Liver (tissue), 3 donors: ENCODE measurements around the gene BNC2.

Source experiments
- CTCF ChIP-seq: fragments of 150-350 bp; IDR thresholded peaks from 2 replicates; pipeline ENCODE4 v1.5.1; 2017; ENCODE audit warnings: improper control_type of control experiment, low read depth, low read length; ENCODE audit not compliant: missing input control
- EGR1 ChIP-seq, 2 donors: IDR thresholded peaks; 2 replicates each; pipeline ENCODE4 v1.6.1; 2016 to 2018; ENCODE audit warnings: antibody characterized with exemption in 2 of 2, low read depth in 2 of 2
- JUND ChIP-seq, 2 donors: IDR thresholded peaks; 2 replicates each; pipeline ENCODE4 v1.6.1; 2016; ENCODE audit warnings: antibody characterized with exemption in 2 of 2
- NR2F2 ChIP-seq: IDR thresholded peaks from 2 replicates; pipeline ENCODE4 v1.6.1; 2016; ENCODE audit warnings: antibody characterized with exemption
- RAD21 ChIP-seq, 2 donors: IDR thresholded peaks; 2 replicates each; pipeline ENCODE4 v1.6.1; 2016; ENCODE audit warnings: antibody characterized with exemption in 2 of 2, mild to moderate bottlenecking in 2 of 2
- RXRA ChIP-seq, 2 donors: IDR thresholded peaks; 2 replicates each; pipeline ENCODE4 v1.6.1; 2017 to 2018; ENCODE audit warnings: antibody characterized with exemption in 2 of 2, mild to moderate bottlenecking in 1 of 2
- SP1 ChIP-seq: IDR thresholded peaks from 2 replicates; pipeline ENCODE4 v1.6.1; 2018; ENCODE audit warnings: antibody characterized with exemption, mild to moderate bottlenecking
- TAF1 ChIP-seq: conservative IDR thresholded peaks from 2 replicates; pipeline ENCODE4 v1.6.1; 2016; ENCODE audit warnings: antibody characterized with exemption, mild to moderate bottlenecking
- TF ChIP-seq, protein P1 (sequence below): IDR thresholded peaks from 2 replicates; pipeline ENCODE4 v1.6.1; 2016; ENCODE audit warnings: antibody characterized with exemption
- donor health status: healthy.
- donor health status: healthy.

GRCh38 chr9:16559418-16560188 is 310.9 kb downstream of the BNC2 start:
- TF ChIP-seq CTCF (no peak), RAD21 (IDR thresholded peaks at IDR 0.05) (peak; percentile 52 to 61), RXRA (IDR thresholded peaks at IDR 0.05) (peak; percentile 60 to 63), SP1 (peak; percentile 81), NR2F2 (peak; percentile 27), EGR1 (IDR thresholded peaks at IDR 0.05; ENCODE audit: low read depth in 2 of 2) (peak in 1 of 2 donors; percentile 18), JUND (IDR thresholded peaks at IDR 0.05) (peak; percentile 38 to 50), TAF1 (no peak)
- TF ChIP-seq, protein P1, sequence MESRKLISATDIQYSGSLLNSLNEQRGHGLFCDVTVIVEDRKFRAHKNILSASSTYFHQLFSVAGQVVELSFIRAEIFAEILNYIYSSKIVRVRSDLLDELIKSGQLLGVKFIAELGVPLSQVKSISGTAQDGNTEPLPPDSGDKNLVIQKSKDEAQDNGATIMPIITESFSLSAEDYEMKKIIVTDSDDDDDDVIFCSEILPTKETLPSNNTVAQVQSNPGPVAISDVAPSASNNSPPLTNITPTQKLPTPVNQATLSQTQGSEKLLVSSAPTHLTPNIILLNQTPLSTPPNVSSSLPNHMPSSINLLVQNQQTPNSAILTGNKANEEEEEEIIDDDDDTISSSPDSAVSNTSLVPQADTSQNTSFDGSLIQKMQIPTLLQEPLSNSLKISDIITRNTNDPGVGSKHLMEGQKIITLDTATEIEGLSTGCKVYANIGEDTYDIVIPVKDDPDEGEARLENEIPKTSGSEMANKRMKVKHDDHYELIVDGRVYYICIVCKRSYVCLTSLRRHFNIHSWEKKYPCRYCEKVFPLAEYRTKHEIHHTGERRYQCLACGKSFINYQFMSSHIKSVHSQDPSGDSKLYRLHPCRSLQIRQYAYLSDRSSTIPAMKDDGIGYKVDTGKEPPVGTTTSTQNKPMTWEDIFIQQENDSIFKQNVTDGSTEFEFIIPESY, result no peak
